K562 (cell line): ENCODE data around the gene OR11G2. TPM values are rescaled to one million over a fixed set of nuclear protein-coding genes. Genes with fewer than 3 reads are reported as not detected.
A peak's percentile ranks its signal among the peaks of the same experiment; 100 is the strongest.

ENCODE experiments used
- ATAC-seq: fragments of 200-7000 bp; cut with Tn5 transposase; 3 replicates; pipeline ENCODE4 v1.9.1; 2020; ENCODE audit warnings: moderate library complexity
- BruUV-seq: library from RNA; stranded (reverse); fragments of 400-500 nt; replicated peaks from 2 replicates; lab custom pipeline; 2021; lab: Mats Ljungman, UMichigan
- CTCF ChIA-PET: fragments of 300-600 bp; formaldehyde crosslinking; extraction: SDS; loops from one replicate; lab custom pipeline; 2021; ENCODE audit warnings: low intra/inter-chr PET ratio; lab: Yijun Ruan, JAX
- POLR2A ChIA-PET: fragments of 300-600, 350-650 bp; sonication (Branson Sonifier 250); formaldehyde crosslinking; extraction: SDS; loops from one replicate; lab custom pipeline; 2021; ENCODE audit warnings: antibody characterized with exemption, inconsistent platforms; lab: Yijun Ruan, JAX
- DNase-seq, 4 experiments: peaks; one replicate each; pipeline versions ENCODE4 v3.0.0 to v3.0.0-alpha.2; 2011 to 2018; ENCODE audit warnings: low spot score in 3 of 4, mixed read lengths in 3 of 4; ENCODE audit errors: extremely low read depth in 1 of 4
- FAIRE-seq: peaks from 2 replicates; lab custom pipeline; 2011; peaks lifted over from hg19 to GRCh38; lab: Jason Lieb, UNC
- H2AFZ ChIP-seq: 2 replicates; pipeline ENCODE4 v1.6.0; 2011; ENCODE audit warnings: low read depth, low read length, control low read depth, inconsistent platforms
- H3K27ac ChIP-seq: fragments of 200-600 bp; 3 replicates; pipeline ENCODE4 v1.8.0; 2011; ENCODE audit warnings: low read depth, mild to moderate bottlenecking, control low read depth, inconsistent platforms, low read length, moderate library complexity, mixed read lengths; ENCODE audit errors: extremely low read depth
- H3K27me3 ChIP-seq, 2 experiments: fragments of 300-600 bp in 1 of 2; 2 replicates in 1 of 2; 3 replicates in 1 of 2; pipeline versions ENCODE4 v1.6.0 to v1.8.0; 2011; ENCODE audit warnings: inconsistent platforms in 2 of 2, low read length in 2 of 2, mild to moderate bottlenecking in 1 of 2, mixed read lengths in 1 of 2, moderate library complexity in 1 of 2; ENCODE audit not compliant: control insufficient read depth in 2 of 2, insufficient read depth in 2 of 2
- H3K36me3 ChIP-seq: fragments of 300-600 bp; 3 replicates; pipeline ENCODE4 v1.8.0; 2011; ENCODE audit warnings: mild to moderate bottlenecking, low read length, inconsistent platforms; ENCODE audit not compliant: control insufficient read depth, insufficient read depth
- H3K4me1 ChIP-seq, 2 experiments: fragments of 200-600 bp in 1 of 2; replicated peaks in 1 of 2; 2 replicates in 1 of 2; 3 replicates in 1 of 2; pipeline versions ENCODE4 v1.5.1 to v1.8.0; 2011; ENCODE audit warnings: inconsistent platforms in 2 of 2, low read length in 2 of 2, mild to moderate bottlenecking in 1 of 2, mixed read lengths in 1 of 2, moderate library complexity in 1 of 2; ENCODE audit not compliant: control insufficient read depth in 2 of 2, insufficient read depth in 2 of 2
- H3K4me2 ChIP-seq: 2 replicates; pipeline ENCODE4 v1.6.1; 2011; ENCODE audit warnings: low read length, control low read depth, inconsistent platforms, mixed read lengths; ENCODE audit not compliant: insufficient read depth
- H3K4me3 ChIP-seq: fragments of 200-600 bp; sonication (generic), shearing (Covaris generic); 2 replicates; pipeline ENCODE4 v1.5.1; 2016; ENCODE audit warnings: control low read depth, inconsistent platforms
- H3K79me2 ChIP-seq: fragments of 200-600 bp; 3 replicates; pipeline ENCODE4 v1.8.0; 2011; ENCODE audit warnings: low read length, inconsistent platforms; ENCODE audit not compliant: control insufficient read depth, insufficient read depth
- H3K9ac ChIP-seq, 2 experiments: 2 replicates each; pipeline versions ENCODE4 v1.6.0 to v1.6.1; 2011; ENCODE audit warnings: low read depth in 2 of 2, low read length in 2 of 2, control low read depth in 1 of 2, inconsistent platforms in 1 of 2, mild to moderate bottlenecking in 1 of 2, mixed read lengths in 1 of 2; ENCODE audit not compliant: insufficient read depth in 1 of 2
- H3K9me1 ChIP-seq: one replicate; pipeline ENCODE4 v1.6.0; 2011; ENCODE audit warnings: inconsistent platforms, mild to moderate bottlenecking, low read length, moderate library complexity; ENCODE audit not compliant: control insufficient read depth, insufficient read depth
- H3K9me3 ChIP-seq: replicated peaks from 2 replicates; pipeline ENCODE4 v1.5.1; 2011; ENCODE audit warnings: low read depth, low read length, inconsistent platforms; ENCODE audit not compliant: control insufficient read depth, insufficient read depth
- H4K20me1 ChIP-seq: replicated peaks from 2 replicates; pipeline ENCODE4 v1.6.1; 2011; ENCODE audit warnings: low read length, inconsistent platforms, mixed read lengths; ENCODE audit not compliant: control insufficient read depth, insufficient read depth
- ADNP ChIP-seq: fragments of 200-800 bp; sonication (Bioruptor generic); IDR thresholded peaks from 2 replicates; pipeline ENCODE4 v1.6.1; 2016; ENCODE audit warnings: missing genetic modification characterization, missing compliant biosample characterization
- C11orf30 ChIP-seq: fragments of 450-650 bp; IDR thresholded peaks from 2 replicates; pipeline ENCODE4 v1.6.1; 2016; ENCODE audit warnings: low read depth, mild to moderate bottlenecking
- ETV1 ChIP-seq: fragments of 450-650 bp; conservative IDR thresholded peaks from 2 replicates; pipeline ENCODE4 v1.6.1; 2016; ENCODE audit warnings: missing genetic modification characterization, control low read depth, low read depth, missing compliant biosample characterization
- EWSR1 ChIP-seq: fragments of 450-650 bp; IDR thresholded peaks from 2 replicates; pipeline ENCODE4 v1.6.1; 2018; ENCODE audit warnings: borderline replicate concordance, mild to moderate bottlenecking, low read depth, moderate library complexity; ENCODE audit not compliant: partially characterized antibody
- HLTF ChIP-seq: fragments of 450-650 bp; IDR thresholded peaks from 2 replicates; pipeline ENCODE4 v1.6.1; 2016
- POLR2G ChIP-seq: fragments of 200-400 bp; formaldehyde crosslinking; IDR thresholded peaks from 2 replicates; pipeline ENCODE4 v1.6.1; 2017; ENCODE audit warnings: low read depth, mild to moderate bottlenecking, antibody characterized with exemption, low read length, moderate library complexity
- TBL1XR1 ChIP-seq, 2 experiments: IDR thresholded peaks; 2 replicates each; pipeline ENCODE4 v1.6.1; 2012; ENCODE audit warnings: improper control_type of control experiment in 2 of 2, low read length in 2 of 2, mild to moderate bottlenecking in 1 of 2
- ZKSCAN8 ChIP-seq: fragments of 200-800 bp; sonication (Bioruptor generic); IDR thresholded peaks from 2 replicates; pipeline ENCODE4 v1.6.1; 2016; ENCODE audit warnings: missing genetic modification characterization, missing compliant biosample characterization
- WGBS: fragments of 100-300 bp; shearing (Covaris generic); methylation state at CpG from one replicate; pipeline ENCODE4 v1.1.6; 2016; ENCODE audit warnings: low coverage, mixed read lengths; ENCODE audit not compliant: insufficient coverage; ENCODE audit errors: missing lambda C conversion rate; 5-methylcytosine and 5-hydroxymethylcytosine counted together
- in situ Hi-C: fragments of 300-500 bp; cut with MboI; formaldehyde crosslinking; loops from 4 replicates; pipeline ENCODE4 v1.15.0; 2018; ENCODE audit warnings: inconsistent platforms, mixed read lengths
- intact Hi-C: fragments of 100-400 bp; cut with micrococcal nuclease; formaldehyde crosslinking; loops from 2 replicates; pipeline ENCODE4 v1.14.2; 2022
- polyA plus RNA-seq, 8 experiments: library from polyadenylated mRNA; depleted of rRNA in 4 of 8; stranded (reverse) in 5 of 8; unstranded in 3 of 8; fragments of >200 nt; fragmentation: Nextera tagmentation in 2 of 8; fragmentation: Illumina TruSeq in 1 of 8; extraction: Ambion mirVana in 2 of 8; extraction: Trizol in 1 of 8; gene quantifications; 2 replicates each; pipeline versions ENCODE4 v1.2.1 to v1.2.3, GENCODE V29; 2011 to 2014; ENCODE audit warnings: inconsistent platforms in 1 of 8, missing spikeins in 1 of 8
- total RNA-seq, 7 experiments: library from RNA; depleted of rRNA in 6 of 7; stranded (reverse); fragments of >200 nt in 6 of 7; fragmentation: Illumina TruSeq in 2 of 7; extraction: Trizol in 2 of 7; gene quantifications; 2 replicates each; pipeline versions ENCODE4 v1.2.1 to v1.2.3, GENCODE V29; 2011 to 2021; ENCODE audit warnings: low replicate concordance in 1 of 7
- TF ChIP-seq, protein P1 (sequence below), 2 experiments: fragments of 450-650 bp in 1 of 2; sonication (generic) in 1 of 2; formaldehyde crosslinking in 1 of 2; IDR thresholded peaks in 1 of 2; conservative IDR thresholded peaks in 1 of 2; 2 replicates each; pipeline versions ENCODE4 v1.6.1 to v1.8.1; 2016 to 2023; ENCODE audit warnings: mild to moderate bottlenecking in 2 of 2, moderate library complexity in 2 of 2, inconsistent platforms in 1 of 2, missing genetic modification reagents in 1 of 2
- TF ChIP-seq, protein P2 (sequence below): sonication (generic); formaldehyde crosslinking; IDR thresholded peaks from 2 replicates; pipeline ENCODE4 v1.8.0; 2022; ENCODE audit warnings: mild to moderate bottlenecking, low read depth, missing genetic modification reagents
- TF ChIP-seq, protein P3 (sequence below): fragments of 250-450 bp; sonication (Bioruptor Pico); IDR thresholded peaks from 2 replicates; pipeline ENCODE4 v1.5.1; 2021; ENCODE audit warnings: mild to moderate bottlenecking

The OR11G2 gene
- total and polyA plus RNA-seq, 9 of the 15 experiments (the other 6 are each of a cell fraction or from before 2014, with no cell fraction given) = not detected

DNA sequence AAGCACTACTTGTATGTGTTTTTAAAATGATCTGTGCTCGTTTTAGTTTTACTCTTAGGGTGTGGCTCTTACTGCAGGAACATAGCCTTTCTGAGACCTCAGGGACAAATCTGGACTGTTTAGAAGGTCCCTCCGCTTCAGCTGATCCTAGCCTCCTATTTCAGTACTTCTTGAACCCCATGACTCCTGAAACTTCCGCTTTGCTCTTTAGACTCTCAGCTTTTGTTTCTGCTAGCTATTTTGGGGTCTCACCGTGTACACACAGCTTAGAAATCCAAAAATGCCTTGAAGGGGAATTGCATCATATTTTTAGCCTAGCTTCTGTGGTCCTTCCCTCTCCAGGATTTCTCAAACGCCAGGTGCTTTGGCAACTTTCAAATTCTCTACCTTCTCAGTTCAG is 8.3 kb downstream of the OR11G2 start:
- in situ Hi-C loops = no loop called here
- DNase-seq (no peak), ATAC-seq (no peak), FAIRE-seq (no peak)
- POLR2A ChIA-PET = no interaction called here
- H3K36me3 ChIP-seq = no peaks in the 10 kb centered on the region
- H3K4me3 ChIP-seq = no peak overlapping the region
- no peaks in the 10 kb centered on the region for H3K27me3 ChIP-seq
- H2AFZ ChIP-seq = 0 out of 2 replicates have a peak overlapping the region, but pooled peaks have one; percentile 24
- H3K79me2 ChIP-seq = no peaks in the 10 kb centered on the region
- H3K9me3 ChIP-seq = no peaks in the 10 kb centered on the region
- BruUV-seq = no TSS peak
- no peak overlapping the region for H3K9ac ChIP-seq
- H4K20me1 ChIP-seq = no peaks in the 10 kb centered on the region
- TF ChIP-seq, protein P1, sequence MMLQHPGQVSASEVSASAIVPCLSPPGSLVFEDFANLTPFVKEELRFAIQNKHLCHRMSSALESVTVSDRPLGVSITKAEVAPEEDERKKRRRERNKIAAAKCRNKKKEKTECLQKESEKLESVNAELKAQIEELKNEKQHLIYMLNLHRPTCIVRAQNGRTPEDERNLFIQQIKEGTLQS (IDR thresholded peaks at IDR 0.05) = 0 out of 2 replicates have a peak, but pooled peaks have one; percentile 13
- TF ChIP-seq, protein P1 (CRISPR knock-in tag; conservative IDR thresholded peaks at IDR 0.05) = no peak
- TF ChIP-seq ZKSCAN8 (CRISPR knock-in tag) (no peak), EWSR1 (no peak)
- TF ChIP-seq, all 486 proteins: peak for 1
- CTCF ChIA-PET = no interaction called here
- Histone ChIP-seq H3K4me1 (peaks cover 4 to 11% of the 10 kb centered on the region in 2 experiments; a peak in 3 of 5 replicates), H3K27ac (no peak overlapping the region), H3K4me2 (no peak overlapping the region), H3K9me1 (no peaks in the 10 kb centered on the region)
- intact Hi-C loops = no loop called here
- 61% methylated on average over 5 of the region's 5 CpGs for WGBS

DNA sequence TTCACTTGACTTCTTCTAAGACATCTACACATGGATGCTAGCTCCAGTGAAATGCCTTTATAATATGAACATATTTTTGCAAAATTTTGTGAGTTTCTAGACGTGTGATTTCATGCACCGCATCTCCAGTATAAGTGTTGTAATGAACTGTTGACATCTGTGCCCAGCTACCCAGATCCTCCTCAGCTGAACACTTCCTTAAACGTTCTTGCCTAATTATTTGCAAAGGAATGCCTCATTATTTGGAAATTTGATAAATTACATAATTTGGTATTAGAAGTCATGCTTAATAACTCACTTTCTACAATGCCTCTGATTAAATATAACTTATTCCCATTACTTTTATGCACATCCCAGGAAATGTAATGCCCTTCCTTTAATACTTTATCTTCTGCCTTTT is 14.0 kb downstream of the OR11G2 start:
- no peaks in the 10 kb centered on the region for H3K79me2 ChIP-seq
- 0 out of 2 replicates have a peak overlapping the region, but pooled peaks have one; percentile 26 for H2AFZ ChIP-seq
- 52% methylated on average over 3 of the region's 3 CpGs for WGBS
- FAIRE-seq (no peak), DNase-seq (no peak), ATAC-seq (no peak)
- H3K9me1 ChIP-seq = no peaks in the 10 kb centered on the region
- H3K27ac ChIP-seq = no peak overlapping the region
- in situ Hi-C loops (no loop called here), intact Hi-C loops (no loop called here)
- H3K9ac ChIP-seq = no peak overlapping the region
- H3K4me1 ChIP-seq = no peaks in the 10 kb centered on the region; a peak in 1 of 5 replicates
- H3K4me2 ChIP-seq = no peak overlapping the region
- H3K9me3 ChIP-seq = no peaks in the 10 kb centered on the region
- ChIA-PET CTCF (no interaction called here), POLR2A (interaction anchor here (1.2 kb wide), 1 partner anchor 11 kb away, joined by 3 read pairs; no protein-coding TSS in a partner anchor)
- no peaks in the 10 kb centered on the region for H3K36me3 ChIP-seq
- no peaks in the 10 kb centered on the region for H4K20me1 ChIP-seq
- no peak overlapping the region for H3K4me3 ChIP-seq
- no TSS peak for BruUV-seq
- no peaks in the 10 kb centered on the region for H3K27me3 ChIP-seq
- TF ChIP-seq, protein P2, sequence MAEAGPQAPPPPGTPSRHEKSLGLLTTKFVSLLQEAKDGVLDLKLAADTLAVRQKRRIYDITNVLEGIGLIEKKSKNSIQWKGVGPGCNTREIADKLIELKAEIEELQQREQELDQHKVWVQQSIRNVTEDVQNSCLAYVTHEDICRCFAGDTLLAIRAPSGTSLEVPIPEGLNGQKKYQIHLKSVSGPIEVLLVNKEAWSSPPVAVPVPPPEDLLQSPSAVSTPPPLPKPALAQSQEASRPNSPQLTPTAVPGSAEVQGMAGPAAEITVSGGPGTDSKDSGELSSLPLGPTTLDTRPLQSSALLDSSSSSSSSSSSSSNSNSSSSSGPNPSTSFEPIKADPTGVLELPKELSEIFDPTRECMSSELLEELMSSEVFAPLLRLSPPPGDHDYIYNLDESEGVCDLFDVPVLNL = no peak
- TF ChIP-seq ADNP (tag) = no peak
- TF ChIP-seq, protein P3, sequence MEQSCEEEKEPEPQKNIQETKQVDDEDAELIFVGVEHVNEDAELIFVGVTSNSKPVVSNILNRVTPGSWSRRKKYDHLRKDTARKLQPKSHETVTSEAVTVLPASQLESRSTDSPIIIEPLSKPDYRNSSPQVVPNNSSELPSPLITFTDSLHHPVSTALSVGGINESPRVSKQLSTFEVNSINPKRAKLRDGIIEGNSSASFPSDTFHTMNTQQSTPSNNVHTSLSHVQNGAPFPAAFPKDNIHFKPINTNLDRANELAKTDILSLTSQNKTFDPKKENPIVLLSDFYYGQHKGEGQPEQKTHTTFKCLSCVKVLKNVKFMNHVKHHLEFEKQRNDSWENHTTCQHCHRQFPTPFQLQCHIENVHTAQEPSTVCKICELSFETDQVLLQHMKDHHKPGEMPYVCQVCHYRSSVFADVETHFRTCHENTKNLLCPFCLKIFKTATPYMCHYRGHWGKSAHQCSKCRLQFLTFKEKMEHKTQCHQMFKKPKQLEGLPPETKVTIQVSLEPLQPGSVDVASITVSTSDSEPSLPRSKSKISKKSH (CRISPR knock-in tag) = no peak
- no peak for TF ChIP-seq C11orf30
- TF ChIP-seq TBL1XR1 (IDR thresholded peaks at IDR 0.05; ENCODE audit: low read length in 2 of 2) = no peak
- no peak for TF ChIP-seq HLTF
- TF ChIP-seq POLR2G = no peak
- no peak for TF ChIP-seq ETV1
